BJ (cell line): ENCODE measurements around the gene SPON1. TPM values are rescaled to one million over a fixed set of nuclear protein-coding genes. Genes with fewer than 3 reads are reported as not detected.

Source experiments
- CTCF ChIA-PET: fragments of 350-600 bp; formaldehyde crosslinking; extraction: SDS; loops from one replicate; lab custom pipeline; 2021; ENCODE audit warnings: antibody characterized with exemption, inconsistent platforms; lab: Yijun Ruan, JAX
- POLR2A ChIA-PET: fragments of 300-600 bp; sonication (Branson Sonifier 250); formaldehyde crosslinking; extraction: SDS; loops from one replicate; lab custom pipeline; 2021; ENCODE audit warnings: antibody characterized with exemption; lab: Charles Lee
- DNase-seq: peaks from one replicate; pipeline ENCODE4 v3.0.0-alpha.2; 2011; ENCODE audit warnings: low read depth
- H3K27me3 ChIP-seq: 2 replicates; pipeline ENCODE4 v1.6.0; 2011; ENCODE audit warnings: low read length; ENCODE audit not compliant: control insufficient read depth, insufficient read depth
- H3K36me3 ChIP-seq: 2 replicates; pipeline ENCODE4 v1.5.1; 2011; ENCODE audit warnings: low read length; ENCODE audit not compliant: control insufficient read depth, insufficient read depth
- H3K4me3 ChIP-seq: 2 replicates; pipeline ENCODE4 v1.5.1; 2011; ENCODE audit warnings: low read depth, mild to moderate bottlenecking, control low read depth, low read length
- CTCF ChIP-seq: IDR thresholded peaks from 2 replicates; pipeline ENCODE4 v1.5.1; 2011; ENCODE audit warnings: low read depth, mild to moderate bottlenecking, control low read depth, inconsistent platforms, low read length, moderate library complexity; ENCODE audit not compliant: insufficient read depth
- polyA plus RNA-seq: library from polyadenylated mRNA; depleted of rRNA; stranded (reverse); fragments of >200 nt; gene quantifications from 2 replicates; pipeline ENCODE4 v1.2.3, GENCODE V29; 2011

Gene SPON1
- polyA plus RNA-seq, 1 experiment = not detected

GRCh38 chr11:14229472-14229871 lies 266.9 kb downstream of the SPON1 start:
- Histone ChIP-seq H3K4me3 (no peak overlapping the region), H3K27me3 (0 out of 2 replicates have a peak, but pooled peaks cover 3% of the 10 kb centered on the region), H3K36me3 (no peaks in the 10 kb centered on the region)
- ChIA-PET CTCF (no interaction called here), POLR2A (no interaction called here)
- no peak for TF ChIP-seq CTCF
- no peak for DNase-seq

GRCh38 chr11:14230407-14230806 lies 267.9 kb downstream of the SPON1 start:
- H3K36me3 ChIP-seq = no peaks in the 10 kb centered on the region
- H3K4me3 ChIP-seq = no peak overlapping the region
- POLR2A ChIA-PET = no interaction called here
- CTCF ChIA-PET = interaction anchor here (0.7 kb wide), 2 partner anchors 13 to 278 kb away, joined by 3 read pairs; no protein-coding TSS in a partner anchor
- no peak for DNase-seq
- TF ChIP-seq CTCF = no peak
- 0 out of 2 replicates have a peak, but pooled peaks cover 3% of the 10 kb centered on the region for H3K27me3 ChIP-seq

- CTCF ChIA-PET = interaction anchor here (1.0 to 1.6 kb wide), 2 partner anchors 17 to 20 kb away, joined by 3 read pairs; no protein-coding TSS in a partner anchor
- Histone ChIP-seq H3K27me3 (peaks cover 10% of the 10 kb centered on the region), H3K36me3 (no peaks in the 10 kb centered on the region), H3K4me3 (no peak overlapping the region)
- peak; percentile 39 for TF ChIP-seq CTCF
- POLR2A ChIA-PET = no interaction called here
- no peak for DNase-seq
Observed at GRCh38 chr11:14232652-14233051, 270.1 kb downstream of the SPON1 start.

- H3K36me3 ChIP-seq = no peaks in the 10 kb centered on the region
- TF ChIP-seq CTCF = no peak
- no peak for DNase-seq
- H3K4me3 ChIP-seq = no peak overlapping the region
- peaks cover 9% of the 10 kb centered on the region for H3K27me3 ChIP-seq
- ChIA-PET CTCF (interaction anchor here (1.4 kb wide), 1 partner anchor 15 kb away, joined by 3 read pairs; no protein-coding TSS in a partner anchor), POLR2A (no interaction called here)
Observed at GRCh38 chr11:14234446-14234845, 271.9 kb downstream of the SPON1 start.

- Histone ChIP-seq H3K4me3 (no peak overlapping the region), H3K27me3 (peaks cover 8% of the 10 kb centered on the region), H3K36me3 (no peaks in the 10 kb centered on the region)
- no peak for TF ChIP-seq CTCF
- DNase-seq = no peak
- CTCF ChIA-PET = no interaction called here
- POLR2A ChIA-PET = no interaction called here
Observed at GRCh38 chr11:14235701-14236100, 273.2 kb downstream of the SPON1 start.
